Activated CD8-positive, alpha-beta T cell treated with anti-CD3 and anti-CD28 coated beads for 36 hours (primary cell): Measurements from ENCODE around the gene RNU6-9. TPM values are rescaled to one million over a fixed set of nuclear protein-coding genes. Genes with fewer than 3 reads are reported as not detected.

Experiments used
- ATAC-seq: fragments of 200-7000 bp; cut with Tn5 transposase; one replicate; pipeline ENCODE4 v1.10.0; 2021; ENCODE audit warnings: mild to moderate bottlenecking, moderate library complexity
- CTCF ChIA-PET: fragments of 350-600 bp; sonication (Branson Sonifier 250); formaldehyde crosslinking; loops from one replicate; lab custom pipeline; 2021; ENCODE audit warnings: antibody characterized with exemption; lab: Charles Lee
- POLR2A ChIA-PET: fragments of 350-600 bp; sonication (Branson Sonifier 250); formaldehyde crosslinking; loops from one replicate; lab custom pipeline; 2021; ENCODE audit warnings: antibody characterized with exemption; lab: Charles Lee
- DNase-seq: peaks from one replicate; pipeline ENCODE4 v3.0.0-alpha.2; 2020
- H3K27ac Mint-ChIP-seq: one replicate; pipeline ENCODE4 v1.8.0; 2021; ENCODE audit warnings: mild to moderate bottlenecking, mixed read lengths
- H3K27me3 Mint-ChIP-seq: one replicate; pipeline ENCODE4 v1.8.0; 2021; ENCODE audit warnings: mixed read lengths
- H3K36me3 Mint-ChIP-seq: one replicate; pipeline ENCODE4 v1.8.0; 2021; ENCODE audit warnings: low read depth, mixed read lengths
- H3K4me1 Mint-ChIP-seq: one replicate; pipeline ENCODE4 v1.8.0; 2021; ENCODE audit warnings: low read depth, mixed read lengths
- H3K4me3 Mint-ChIP-seq: one replicate; pipeline ENCODE4 v1.8.0; 2021; ENCODE audit warnings: mild to moderate bottlenecking, moderate library complexity, mixed read lengths
- H3K9me3 Mint-ChIP-seq: one replicate; pipeline ENCODE4 v1.8.0; 2021; ENCODE audit warnings: mixed read lengths
- CTCF ChIP-seq: fragments of 200-600 bp; IDR thresholded peaks from one replicate; pipeline ENCODE4 v1.8.0; 2022; ENCODE audit warnings: antibody characterized with exemption, mild to moderate bottlenecking
- intact Hi-C: fragments of 100-400 bp; cut with micrococcal nuclease; formaldehyde crosslinking; loops from one replicate; pipeline ENCODE4 v1.10.0; 2022
- total RNA-seq, 2 experiments: library from RNA; stranded (reverse); gene quantifications; one replicate each; pipeline ENCODE4 v1.2.3, GENCODE V29; 2021

RNU6-9 gene
- total RNA-seq, 2 experiments from 2014 or later = not detected

GRCh38 chr19:942133-942645 lies 48.9 kb downstream of the RNU6-9 start:
- TF ChIP-seq CTCF = no peak
- no peak for ATAC-seq
- ChIA-PET POLR2A (interaction anchor here (0.6 kb wide), 1 partner anchor 34 kb away, joined by 3 read pairs; no protein-coding TSS in a partner anchor), CTCF (no interaction called here)
- peaks cover 2% of the 10 kb centered on the region for H3K36me3 Mint-ChIP-seq
- peaks cover 6% of the 10 kb centered on the region for H3K27me3 Mint-ChIP-seq
- H3K27ac Mint-ChIP-seq = no peak overlapping the region
- no peak overlapping the region for H3K4me3 Mint-ChIP-seq
- H3K9me3 Mint-ChIP-seq = peaks cover 3% of the 10 kb centered on the region
- DNase-seq = no peak
- peaks cover 25% of the 10 kb centered on the region for H3K4me1 Mint-ChIP-seq
- intact Hi-C loops = no loop called here

Other genes with a start within 250 kb of the RNU6-9 start
- gene RNF126, start 230.3 kb upstream of the RNU6-9 start, total RNA-seq = 100 to 1,000 TPM in 1 of 2 experiments, 10 to 100 TPM in 1; 99.1 to 101 TPM
- gene FSTL3, start 217.1 kb upstream of the RNU6-9 start, total RNA-seq = 10 to 100 TPM; 12.3 TPM
- gene PRSS57, start 198.0 kb upstream of the RNU6-9 start, total RNA-seq = not detected
- gene PALM, start 184.5 kb upstream of the RNU6-9 start, total RNA-seq = under 1 TPM; 0.22 to 0.36 TPM
- gene MISP, start 142.4 kb upstream of the RNU6-9 start, total RNA-seq = not detected
- 100 to 1,000 TPM; 581 to 582 TPM for gene PTBP1, start 96.0 kb upstream of the RNU6-9 start, total RNA-seq
- not detected for gene PLPPR3, start 71.5 kb upstream of the RNU6-9 start, total RNA-seq
- gene AZU1, start 65.6 kb upstream of the RNU6-9 start, total RNA-seq = not detected
- gene PRTN3, start 52.5 kb upstream of the RNU6-9 start, total RNA-seq = not detected
- gene ELANE, start 41.2 kb upstream of the RNU6-9 start, total RNA-seq = not detected
- gene CFD, start 33.8 kb upstream of the RNU6-9 start, total RNA-seq = 1 to 10 TPM in 1 of 2 experiments, under 1 TPM in 1; 0.60 to 1.4 TPM
- 10 to 100 TPM; 37.6 to 37.8 TPM for gene MED16, start 297 bp upstream of the RNU6-9 start, total RNA-seq
- 10 to 100 TPM; 58.4 to 61.5 TPM for gene R3HDM4, start 19.7 kb downstream of the RNU6-9 start, total RNA-seq
- 10 to 100 TPM; 14.0 to 15.5 TPM for gene KISS1R, start 23.8 kb downstream of the RNU6-9 start, total RNA-seq
- 10 to 100 TPM; 18.7 to 22.1 TPM for gene ARID3A, start 32.6 kb downstream of the RNU6-9 start, total RNA-seq
- 10 to 100 TPM; 75.3 to 78.1 TPM for gene WDR18, start 90.9 kb downstream of the RNU6-9 start, total RNA-seq
- gene GRIN3B, start 106.9 kb downstream of the RNU6-9 start, total RNA-seq = under 1 TPM in 1 of 2 experiments, not detected in 1; 0.07 TPM
- 100 to 1,000 TPM; 115 to 117 TPM for gene TMEM259, start 127.6 kb downstream of the RNU6-9 start, total RNA-seq
- gene RNU6-2, start 128.0 kb downstream of the RNU6-9 start, total RNA-seq = not detected
- gene CNN2, start 133.1 kb downstream of the RNU6-9 start, total RNA-seq = 10 to 100 TPM; 97.4 to 98.3 TPM
- gene ABCA7, start 146.6 kb downstream of the RNU6-9 start, total RNA-seq = 10 to 100 TPM; 14.0 to 14.6 TPM
- gene ARHGAP45, start 173.7 kb downstream of the RNU6-9 start, total RNA-seq = 100 to 1,000 TPM; 136 to 150 TPM
- 100 to 1,000 TPM; 271 to 282 TPM for gene POLR2E, start 201.9 kb downstream of the RNU6-9 start, total RNA-seq
- 100 to 1,000 TPM; 224 to 232 TPM for gene GPX4, start 210.5 kb downstream of the RNU6-9 start, total RNA-seq